Right lobe of liver (tissue), 4 donors: ENCODE measurements around the gene ECI1.

ENCODE experiments used
- POLR2A ChIP-seq: fragments of 450-650 bp; IDR thresholded peaks from one replicate; pipeline ENCODE4 v1.6.1; 2017; ENCODE audit warnings: antibody characterized with exemption, mild to moderate bottlenecking
- TF ChIP-seq, protein P1 (sequence below), 4 donors: fragments of 200-600 bp in 3 of 4; fragments of 450-650 bp in 1 of 4; IDR thresholded peaks; one replicate each; pipeline versions ENCODE4 v1.5.1 to v1.8.0; 2016 to 2022; ENCODE audit warnings: antibody characterized with exemption in 4 of 4, mild to moderate bottlenecking in 2 of 4
- donor health status: DM: no; HTN: no; CAD: no.
- donor health status: DM: no; HTN: no; CAD: no.
- donor health status: DM: no; HTN: yes; CAD: no.

DNA sequence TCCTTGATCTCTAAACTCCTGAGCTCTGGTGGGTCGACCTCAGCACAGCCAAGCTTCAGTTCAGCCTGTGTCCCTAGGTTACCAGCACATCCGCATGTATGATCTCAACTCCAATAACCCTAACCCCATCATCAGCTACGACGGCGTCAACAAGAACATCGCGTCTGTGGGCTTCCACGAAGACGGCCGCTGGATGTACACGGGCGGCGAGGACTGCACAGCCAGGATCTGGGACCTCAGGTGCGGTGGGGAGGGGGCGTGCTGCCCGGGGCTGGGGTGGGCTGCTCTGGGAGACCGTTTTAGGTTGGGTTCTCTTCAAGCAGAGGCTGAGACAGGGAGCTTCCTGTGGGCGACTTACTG lies 45.0 kb downstream of the ECI1 start:
- TF ChIP-seq, protein P1, sequence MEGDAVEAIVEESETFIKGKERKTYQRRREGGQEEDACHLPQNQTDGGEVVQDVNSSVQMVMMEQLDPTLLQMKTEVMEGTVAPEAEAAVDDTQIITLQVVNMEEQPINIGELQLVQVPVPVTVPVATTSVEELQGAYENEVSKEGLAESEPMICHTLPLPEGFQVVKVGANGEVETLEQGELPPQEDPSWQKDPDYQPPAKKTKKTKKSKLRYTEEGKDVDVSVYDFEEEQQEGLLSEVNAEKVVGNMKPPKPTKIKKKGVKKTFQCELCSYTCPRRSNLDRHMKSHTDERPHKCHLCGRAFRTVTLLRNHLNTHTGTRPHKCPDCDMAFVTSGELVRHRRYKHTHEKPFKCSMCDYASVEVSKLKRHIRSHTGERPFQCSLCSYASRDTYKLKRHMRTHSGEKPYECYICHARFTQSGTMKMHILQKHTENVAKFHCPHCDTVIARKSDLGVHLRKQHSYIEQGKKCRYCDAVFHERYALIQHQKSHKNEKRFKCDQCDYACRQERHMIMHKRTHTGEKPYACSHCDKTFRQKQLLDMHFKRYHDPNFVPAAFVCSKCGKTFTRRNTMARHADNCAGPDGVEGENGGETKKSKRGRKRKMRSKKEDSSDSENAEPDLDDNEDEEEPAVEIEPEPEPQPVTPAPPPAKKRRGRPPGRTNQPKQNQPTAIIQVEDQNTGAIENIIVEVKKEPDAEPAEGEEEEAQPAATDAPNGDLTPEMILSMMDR (IDR thresholded peaks at IDR 0.05), result no peak
- no peak for TF ChIP-seq POLR2A
